IPS-20b (cell line): ENCODE measurements around the gene OR2A14.
"Not testable (repeated sequence)": the region's sequence is repeated elsewhere in the genome, so short reads cannot be mapped to it uniquely, and the experiment has no call there.

Experiments used
- H3K27ac ChIP-seq: one replicate; pipeline ENCODE4 v1.5.1; 2013; ENCODE audit warnings: low read length
- H3K27me3 ChIP-seq: 2 replicates; pipeline ENCODE4 v1.6.1; 2013; ENCODE audit warnings: mild to moderate bottlenecking, low read length, inconsistent platforms; ENCODE audit not compliant: insufficient read depth
- H3K36me3 ChIP-seq: 2 replicates; pipeline ENCODE4 v1.6.1; 2013; ENCODE audit warnings: low read depth, mild to moderate bottlenecking, inconsistent platforms, low read length, moderate library complexity; ENCODE audit not compliant: insufficient read depth
- H3K4me1 ChIP-seq: 2 replicates; pipeline ENCODE4 v1.6.1; 2013; ENCODE audit warnings: mild to moderate bottlenecking, control low read depth, inconsistent platforms, low read length, moderate library complexity; ENCODE audit not compliant: insufficient read depth
- H3K4me3 ChIP-seq: 2 replicates; pipeline ENCODE4 v1.5.1; 2013; ENCODE audit warnings: mild to moderate bottlenecking, low read length, inconsistent platforms
- H3K9ac ChIP-seq: 2 replicates; pipeline ENCODE4 v1.6.1; 2013; ENCODE audit warnings: low read depth, mild to moderate bottlenecking, inconsistent platforms, low read length, moderate library complexity
- H3K9me3 ChIP-seq: 2 replicates; pipeline ENCODE4 v1.6.1; 2013; ENCODE audit warnings: mild to moderate bottlenecking, low read depth, low read length, inconsistent platforms; ENCODE audit not compliant: insufficient read depth

OR2A14 gene

DNA sequence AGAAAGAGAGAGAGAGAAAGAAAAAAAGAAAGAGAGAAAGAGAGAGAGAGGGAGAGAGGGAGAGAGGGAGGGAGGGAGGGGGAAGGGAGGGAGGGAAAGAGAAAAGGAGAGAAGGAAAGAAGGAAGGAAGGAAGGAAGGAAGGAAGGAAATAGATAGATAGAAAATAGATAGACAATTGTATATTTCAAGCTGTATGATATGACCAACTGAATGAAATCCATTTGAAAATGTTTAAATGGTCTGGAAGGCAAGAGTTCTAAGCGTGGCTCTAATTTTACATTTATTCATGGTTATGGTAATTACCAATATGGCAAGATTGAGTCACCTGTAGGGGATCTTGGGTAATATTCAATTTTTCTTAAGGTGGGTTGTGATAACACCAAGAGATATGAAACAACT is 35.9 kb downstream of the OR2A14 start:
- no peaks in the 10 kb centered on the region for H3K9me3 ChIP-seq
- no peak overlapping the region for H3K9ac ChIP-seq
- H3K4me3 ChIP-seq, result no peak overlapping the region
- no peaks in the 10 kb centered on the region for H3K36me3 ChIP-seq
- H3K27ac ChIP-seq, result no peak overlapping the region
- H3K4me1 ChIP-seq, result no peaks in the 10 kb centered on the region
- H3K27me3 ChIP-seq, result no peaks in the 10 kb centered on the region

GRCh38 chr7:144164784-144165183 is 41.8 kb downstream of the OR2A14 start:
- H3K27ac ChIP-seq, result no peak overlapping the region
- no peak overlapping the region for H3K9ac ChIP-seq
- no peaks in the 10 kb centered on the region; the same call in 1 of the 2 replicates for H3K9me3 ChIP-seq
- H3K4me3 ChIP-seq, result no peak overlapping the region
- no peaks in the 10 kb centered on the region for H3K36me3 ChIP-seq
- H3K4me1 ChIP-seq, result no peaks in the 10 kb centered on the region
- H3K27me3 ChIP-seq, result no peaks in the 10 kb centered on the region

DNA sequence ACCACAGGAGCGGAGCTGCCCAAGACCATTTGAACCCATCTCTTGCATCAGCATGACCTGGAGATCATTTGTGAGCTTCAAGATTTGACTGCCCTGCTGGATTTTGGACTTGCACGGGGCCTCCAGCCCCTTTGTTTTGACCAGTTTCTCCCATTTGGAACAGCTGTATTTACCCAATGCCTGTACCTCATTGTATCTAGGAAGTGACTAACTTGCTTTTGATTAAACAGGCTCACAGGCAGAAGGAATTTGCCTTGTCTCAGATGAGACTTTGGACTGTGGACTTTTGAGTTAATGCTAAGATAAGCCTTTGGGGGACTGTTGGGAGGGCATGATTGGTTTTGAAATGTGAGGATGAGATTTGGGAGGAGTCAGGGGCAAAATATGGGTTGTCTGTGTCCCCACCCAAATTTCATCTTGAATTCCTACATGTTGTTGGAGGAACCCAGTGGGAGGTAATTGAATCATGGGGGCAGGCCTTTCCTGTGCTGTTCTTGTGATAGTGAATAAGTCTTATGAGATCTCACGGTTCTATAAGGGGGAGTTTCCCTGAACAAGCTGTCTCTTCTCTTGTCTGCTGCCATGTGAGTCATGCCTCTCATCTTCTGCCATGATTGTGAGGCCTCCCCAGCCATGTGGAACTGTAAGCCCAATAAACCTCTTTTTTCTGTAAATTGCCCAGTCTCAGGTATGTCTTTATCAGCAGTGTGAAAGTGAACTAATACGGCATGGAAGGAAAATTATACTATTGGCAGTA is 48.8 kb downstream of the OR2A14 start:
- not testable (repeated sequence) for H3K27me3 ChIP-seq, H3K36me3 ChIP-seq, H3K27ac ChIP-seq, H3K9ac ChIP-seq, H3K4me1 ChIP-seq, H3K9me3 ChIP-seq, H3K4me3 ChIP-seq

- Histone ChIP-seq H3K4me3 (no peak overlapping the region), H3K9ac (no peak overlapping the region), H3K27me3 (no peaks in the 10 kb centered on the region), H3K36me3 (no peaks in the 10 kb centered on the region), H3K4me1 (no peaks in the 10 kb centered on the region), H3K9me3 (no peaks in the 10 kb centered on the region), H3K27ac (no peak overlapping the region)
These were observed 51.6 kb downstream of the OR2A14 start for GRCh38 chr7:144174613-144175012.

GRCh38 chr7:144178380-144179164 is 55.6 kb downstream of the OR2A14 start:
- H3K27me3 ChIP-seq, H3K36me3 ChIP-seq, H3K9ac ChIP-seq, H3K27ac ChIP-seq, H3K9me3 ChIP-seq, H3K4me3 ChIP-seq, H3K4me1 ChIP-seq: not testable (repeated sequence)

- H3K27me3 ChIP-seq, H3K9me3 ChIP-seq, H3K9ac ChIP-seq, H3K4me3 ChIP-seq, H3K4me1 ChIP-seq, H3K36me3 ChIP-seq, H3K27ac ChIP-seq: not testable (repeated sequence)
These were observed 56.1 kb downstream of the OR2A14 start for GRCh38 chr7:144179165-144179479.
